Hypothalamus (tissue), 51 donors: ENCODE results near the gene TIAM1.

Experiments used
- DNase-seq, 51 donors: peaks; one replicate each; lab custom pipeline; 2025; lab: John Stamatoyannopoulos, UW

Gene TIAM1

GRCh38 chr21:31335957-31336738 lies 7.9 kb downstream of the TIAM1 start:
- peak in 17 of 51 donors; percentile 3 to 72 (median 27) for DNase-seq

DNA sequence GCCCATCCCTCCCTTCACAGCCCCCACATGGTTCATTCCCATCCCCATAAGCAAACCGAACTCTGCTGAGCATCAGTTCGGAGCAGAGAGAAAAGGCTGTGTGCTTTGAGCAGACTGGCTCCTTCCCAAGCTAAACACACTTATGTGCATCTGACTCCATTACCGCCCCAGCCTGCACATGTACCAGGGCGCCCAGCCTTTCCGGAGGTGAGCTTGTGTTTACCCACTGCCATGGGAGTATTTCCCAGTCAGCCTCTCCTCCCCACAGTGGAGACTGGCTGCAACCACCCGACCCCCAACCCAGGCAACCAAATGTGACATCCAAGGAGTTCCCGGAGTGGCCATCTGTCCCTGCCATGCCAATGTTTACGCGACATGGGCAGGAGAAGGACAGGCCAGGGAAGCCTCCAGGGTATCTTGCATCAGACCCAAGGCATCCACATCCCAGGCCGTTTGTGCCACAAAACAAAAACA lies 9.4 kb downstream of the TIAM1 start:
- DNase-seq, result peak in 1 of 51 donors; percentile 11

DNA sequence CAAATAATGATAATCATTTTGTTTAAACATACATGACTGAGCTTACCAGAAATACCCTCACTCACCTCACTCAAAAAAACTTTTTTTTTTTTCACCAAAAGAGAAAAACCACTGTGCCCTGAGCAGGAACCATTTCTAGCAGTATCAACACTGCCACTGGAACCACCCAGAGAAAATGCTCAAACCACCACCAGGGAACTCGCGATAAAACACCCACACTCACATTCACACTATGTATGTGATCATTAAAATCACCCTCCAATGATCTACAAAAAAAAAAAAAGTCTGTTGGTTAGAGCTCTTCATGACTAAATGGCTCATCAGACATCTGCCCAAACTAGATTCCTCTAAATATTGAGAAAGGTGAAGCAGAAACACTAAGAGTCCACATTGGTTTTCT lies 11.5 kb downstream of the TIAM1 start:
- DNase-seq, result no peak

DNA sequence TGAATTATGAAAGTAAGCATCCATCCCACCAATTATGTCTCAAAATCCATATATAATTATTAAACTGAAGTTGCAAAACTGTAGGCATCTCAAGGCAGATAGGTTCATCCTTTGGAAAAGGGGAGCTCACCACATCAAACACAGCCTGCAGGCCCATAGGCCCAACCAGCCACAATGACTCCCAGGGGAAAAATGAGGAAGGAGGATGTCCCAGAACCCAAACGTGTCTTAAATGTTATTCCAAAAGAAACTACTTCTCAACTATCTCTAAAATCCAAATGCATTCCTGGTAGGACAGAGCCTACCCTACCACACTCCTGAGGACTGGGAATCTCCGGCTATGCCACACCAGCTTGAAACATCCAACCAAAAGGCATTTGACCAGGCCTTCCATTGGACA lies 12.8 kb downstream of the TIAM1 start:
- DNase-seq, result no peak

GRCh38 chr21:31330144-31330483 lies 13.9 kb downstream of the TIAM1 start:
- DNase-seq, result no peak

GRCh38 chr21:31329456-31330143 lies 14.5 kb downstream of the TIAM1 start:
- no peak for DNase-seq

DNA sequence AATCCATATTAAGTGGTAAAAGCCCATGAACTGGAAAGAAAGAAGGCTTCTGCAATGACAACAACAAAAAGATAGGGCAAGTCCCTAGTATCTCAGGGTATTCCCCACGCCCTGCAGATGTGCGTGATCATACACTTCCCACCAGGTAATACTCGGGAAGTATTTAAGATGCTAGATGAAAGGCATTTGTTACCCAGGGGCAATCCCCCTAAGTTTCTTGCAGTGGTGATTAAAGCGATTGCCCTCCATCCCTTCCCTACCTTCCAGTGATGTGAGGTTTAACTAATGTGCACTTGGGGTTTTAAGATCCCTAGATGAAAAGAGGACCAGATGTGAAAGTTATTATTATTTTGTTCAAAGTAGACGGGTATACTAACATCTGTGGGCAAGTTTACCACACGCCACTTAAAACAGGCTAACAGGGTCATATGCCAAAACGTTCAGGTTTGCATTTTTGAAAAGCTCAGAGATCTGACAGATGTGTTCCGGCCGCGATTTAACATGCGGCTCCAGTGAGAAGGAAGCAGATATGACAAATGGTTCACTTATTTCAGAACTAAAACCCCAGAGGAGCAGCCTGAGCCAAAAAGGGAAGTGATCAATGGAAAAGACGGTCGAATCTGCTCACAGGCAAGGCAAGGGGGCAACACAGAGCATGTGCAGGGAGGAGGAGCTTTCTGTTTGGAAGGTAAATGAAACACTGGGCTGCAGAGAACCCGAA lies 17.4 kb downstream of the TIAM1 start:
- DNase-seq, result no peak

DNA sequence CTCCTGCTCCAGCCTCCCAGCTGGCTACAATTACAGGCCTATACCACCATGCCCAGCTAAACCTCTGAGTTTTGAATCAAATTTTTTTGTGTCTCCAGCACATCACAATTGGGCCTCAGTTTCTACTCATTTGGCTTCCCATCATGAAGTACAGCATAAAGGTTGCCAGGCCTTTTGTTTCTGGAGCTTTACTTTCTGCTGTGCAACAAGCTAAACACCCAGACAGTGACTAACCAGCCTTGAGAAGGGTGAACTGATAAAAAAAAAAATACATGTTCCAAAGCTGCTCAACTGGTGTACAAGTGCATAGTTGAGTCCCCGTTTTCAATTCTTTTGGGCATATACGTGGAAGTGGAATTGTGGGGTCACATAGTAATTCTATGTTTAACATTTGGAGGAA lies 25.1 kb downstream of the TIAM1 start:
- no peak for DNase-seq

GRCh38 chr21:31317688-31318087 lies 26.4 kb downstream of the TIAM1 start:
- DNase-seq, result no peak

- DNase-seq, result no peak
Measured at GRCh38 chr21:31316488-31317169, 27.4 kb downstream of the TIAM1 start.

DNA sequence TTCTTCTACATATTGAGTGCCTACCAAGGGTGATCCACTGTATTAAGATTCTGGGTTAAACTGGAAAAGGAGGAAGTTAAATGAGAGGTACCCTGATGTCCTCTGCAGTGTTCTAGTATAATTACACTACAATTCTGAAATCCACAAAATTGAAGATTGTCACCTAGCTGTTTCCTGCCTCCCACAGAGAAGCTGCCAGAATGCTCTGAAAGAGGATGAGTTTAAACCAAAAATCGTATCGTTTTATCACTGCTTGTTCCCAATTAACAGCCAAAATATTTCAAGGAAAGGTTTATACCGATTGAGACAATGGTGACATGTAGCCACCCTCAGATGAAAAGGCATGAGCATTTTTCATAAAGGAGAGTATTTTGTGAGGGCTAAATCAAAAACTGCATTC lies 28.0 kb downstream of the TIAM1 start:
- DNase-seq, result no peak

DNA sequence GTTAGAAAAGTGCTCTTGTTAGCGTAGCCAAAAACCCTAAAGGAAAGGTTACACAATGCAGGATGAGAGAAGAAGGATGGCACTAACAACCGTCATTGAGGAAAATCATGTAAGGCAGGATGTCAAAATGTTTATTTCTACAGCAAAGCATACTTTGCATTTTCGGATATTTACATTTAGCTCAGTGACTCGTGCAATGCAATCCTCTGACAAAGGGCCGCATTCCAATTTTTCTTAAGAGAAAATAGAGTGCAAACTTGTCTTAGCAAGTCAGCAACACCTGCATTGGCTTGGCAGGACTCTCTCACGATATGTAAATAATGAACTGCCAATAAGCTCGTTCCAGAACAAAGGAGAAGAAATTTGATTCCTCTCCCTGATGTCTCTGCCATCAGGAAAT lies 33.3 kb downstream of the TIAM1 start:
- no peak for DNase-seq

GRCh38 chr21:31308584-31308983 lies 35.5 kb downstream of the TIAM1 start:
- DNase-seq, result no peak

DNA sequence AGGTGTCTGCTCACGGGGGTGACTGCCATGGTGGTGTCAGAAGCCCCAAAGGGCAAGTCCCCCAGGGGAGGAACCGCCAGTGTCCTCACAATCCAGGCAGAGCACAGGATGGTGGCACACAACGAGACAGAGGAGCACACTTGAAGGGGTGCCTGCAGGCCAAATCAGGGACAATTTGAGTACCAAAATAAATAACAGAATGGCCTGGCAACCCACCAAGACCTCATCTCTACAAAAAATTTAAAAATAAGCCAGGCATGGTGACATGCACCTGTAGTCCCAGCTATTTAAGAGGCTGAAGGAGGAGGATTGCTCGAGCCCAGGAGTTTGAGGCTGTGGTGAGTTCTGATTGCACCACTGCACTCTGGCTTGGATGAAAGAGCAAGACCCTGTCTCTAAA lies 38.2 kb downstream of the TIAM1 start:
- DNase-seq, result no peak

DNA sequence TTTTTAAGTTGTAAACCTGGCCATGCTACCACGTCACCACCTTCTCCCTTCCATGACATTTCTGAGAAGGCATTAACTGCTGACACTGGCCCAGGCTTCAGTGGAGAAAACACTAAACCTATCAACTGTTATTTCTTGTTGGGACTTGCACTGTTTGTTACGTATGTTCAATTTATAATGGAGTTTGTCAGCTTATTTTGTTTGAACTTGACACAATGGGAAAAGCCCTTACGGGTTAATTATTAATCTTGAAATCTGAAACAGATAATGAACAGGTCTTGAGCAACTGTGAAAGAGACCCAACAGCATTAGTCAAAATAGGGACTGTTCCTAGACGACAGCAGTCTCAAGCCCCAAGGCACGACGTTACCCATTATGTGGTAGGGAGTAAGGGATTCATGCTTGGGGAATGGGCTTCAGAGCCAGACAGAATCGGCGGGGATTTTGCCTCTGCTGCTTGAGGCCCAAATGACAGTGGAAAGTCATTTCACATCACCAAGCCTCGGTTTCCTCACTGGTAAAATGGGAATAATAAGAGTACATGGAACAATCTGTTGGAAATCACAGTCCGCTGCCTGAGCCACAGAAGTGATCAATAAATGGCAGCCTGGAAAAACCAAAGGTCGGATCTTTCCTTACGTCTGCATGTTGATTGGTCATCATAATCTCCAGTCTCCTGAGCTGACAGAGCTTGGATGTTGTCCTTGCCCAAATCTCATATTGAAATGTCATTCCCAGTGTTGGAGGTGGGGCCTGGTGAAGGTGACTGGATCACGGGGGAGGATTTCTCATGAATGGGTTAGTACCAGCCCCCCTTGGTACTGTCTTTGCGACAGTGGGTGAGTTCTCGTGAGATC lies 44.5 kb downstream of the TIAM1 start:
- no peak for DNase-seq

DNA sequence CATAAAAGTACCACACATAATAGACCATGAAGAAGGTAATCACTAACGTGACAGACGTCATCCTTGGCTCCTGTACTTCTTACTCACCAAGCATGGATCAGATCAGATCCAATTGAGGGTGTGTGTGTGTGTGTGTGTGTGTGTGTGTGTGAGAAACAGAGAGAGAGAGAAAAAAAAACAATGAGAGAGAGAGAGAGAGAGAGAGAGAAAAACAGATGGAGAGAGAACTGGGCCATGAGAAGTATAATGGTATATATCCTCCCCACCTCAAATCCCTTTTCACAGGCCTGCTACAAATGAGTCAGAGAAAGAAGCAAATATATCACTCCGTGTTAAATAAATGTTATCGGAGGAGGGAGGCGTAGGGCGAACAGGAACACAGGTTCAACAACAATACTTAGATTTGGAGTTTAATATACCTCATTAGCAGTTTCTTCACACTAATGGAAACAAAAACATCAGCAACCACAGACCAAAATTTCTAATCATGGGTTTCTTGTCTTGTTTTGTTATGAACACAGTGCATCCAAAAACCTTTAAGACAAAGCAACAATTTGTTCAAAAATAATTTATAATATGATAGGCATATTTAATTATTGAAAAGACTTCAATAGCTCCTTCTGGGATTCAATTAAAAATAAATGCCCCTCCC lies 45.3 kb downstream of the TIAM1 start:
- no peak for DNase-seq

GRCh38 chr21:31297806-31298205 lies 46.3 kb downstream of the TIAM1 start:
- no peak for DNase-seq

- DNase-seq, result no peak
Measured at GRCh38 chr21:31295676-31296075, 48.4 kb downstream of the TIAM1 start.

DNA sequence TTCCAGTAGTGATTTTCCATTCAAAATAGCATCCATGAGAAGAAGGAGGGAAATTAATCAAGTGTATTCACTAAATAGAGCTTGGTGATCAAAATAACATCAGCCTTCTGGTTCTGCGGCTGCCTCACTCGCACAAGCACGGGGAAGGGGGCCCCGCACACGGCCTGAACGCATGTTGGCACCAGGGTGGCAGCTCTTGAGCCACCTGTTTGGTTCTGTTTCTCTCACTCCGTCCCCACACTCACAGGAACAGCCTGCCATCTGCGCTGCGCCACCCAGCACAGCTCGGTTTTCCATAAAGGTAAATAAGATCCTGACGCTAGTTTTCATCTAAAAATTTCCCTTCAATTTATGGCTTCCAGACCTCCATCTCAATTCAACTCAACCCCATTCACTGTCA lies 49.4 kb downstream of the TIAM1 start:
- DNase-seq, result no peak

GRCh38 chr21:31293986-31294385 lies 50.1 kb downstream of the TIAM1 start:
- peak in 1 of 51 donors; percentile 40 for DNase-seq
